HepG2 (cell line): ENCODE results near the gene JAZF1. TPM values are rescaled to one million over a fixed set of nuclear protein-coding genes. Genes with fewer than 3 reads are reported as not detected.
A peak's percentile ranks its signal among the peaks of the same experiment; 100 is the strongest.

Experiments used
- ATAC-seq: fragments of 200-7000 bp; cut with Tn5 transposase; 3 replicates; pipeline ENCODE4 v1.9.1; 2020; ENCODE audit warnings: mild to moderate bottlenecking, moderate library complexity
- BruUV-seq: library from RNA; stranded (reverse); fragments of 400-500 nt; replicated peaks from 2 replicates; lab custom pipeline; 2021; lab: Mats Ljungman, UMichigan
- CTCF ChIA-PET: fragments of 300-600 bp; formaldehyde crosslinking; extraction: SDS; loops from one replicate; lab custom pipeline; 2021; ENCODE audit warnings: low total read pairs, inconsistent platforms, low intra/inter-chr PET ratio; lab: Yijun Ruan, JAX
- POLR2A ChIA-PET: fragments of 350-600 bp; sonication (Branson Sonifier 250); formaldehyde crosslinking; loops from one replicate; lab custom pipeline; 2020; ENCODE audit warnings: antibody characterized with exemption, inconsistent platforms; lab: Yijun Ruan, JAX
- DNase-seq: peaks from one replicate; pipeline ENCODE4 v3.0.0-alpha.2; 2015; ENCODE audit warnings: low spot score
- FAIRE-seq: peaks from 3 replicates; lab custom pipeline; 2011; peaks lifted over from hg19 to GRCh38; lab: Jason Lieb, UNC
- H2AFZ ChIP-seq: one replicate; pipeline ENCODE4 v1.6.1; 2011; ENCODE audit warnings: low read length, inconsistent platforms
- H3K27ac ChIP-seq: fragments of 300-600 bp; 3 replicates; pipeline ENCODE4 v1.8.0; 2011; ENCODE audit warnings: mixed run types, mild to moderate bottlenecking, mixed read lengths, low read length, inconsistent platforms; ENCODE audit not compliant: insufficient read depth; ENCODE audit errors: extremely low read length
- H3K27me3 ChIP-seq, 2 experiments: fragments of 200-600 bp in 1 of 2; 2 replicates in 1 of 2; 3 replicates in 1 of 2; pipeline versions ENCODE4 v1.6.0 to v1.8.0; 2011; ENCODE audit warnings: low read length in 2 of 2, mild to moderate bottlenecking in 2 of 2, moderate library complexity in 2 of 2, inconsistent platforms in 1 of 2; ENCODE audit not compliant: insufficient read depth in 2 of 2, control insufficient read depth in 1 of 2
- H3K36me3 ChIP-seq, 2 experiments: fragments of 200-600 bp in 1 of 2; replicated peaks in 1 of 2; 2 replicates in 1 of 2; 3 replicates in 1 of 2; pipeline versions ENCODE4 v1.5.1 to v1.8.0; 2011; ENCODE audit warnings: low read length in 2 of 2, inconsistent platforms in 1 of 2; ENCODE audit not compliant: insufficient read depth in 2 of 2, control insufficient read depth in 1 of 2
- H3K4me1 ChIP-seq: 2 replicates; pipeline ENCODE4 v1.5.1; 2012; ENCODE audit warnings: low read length, inconsistent platforms; ENCODE audit not compliant: insufficient read depth
- H3K4me2 ChIP-seq: 2 replicates; pipeline ENCODE4 v1.6.0; 2011; ENCODE audit warnings: low read depth, low read length, inconsistent platforms
- H3K4me3 ChIP-seq, 3 experiments: fragments of 200-600 bp in 1 of 3; sonication (generic), shearing (Covaris generic) in 1 of 3; replicated peaks in 1 of 3; 2 replicates each; pipeline ENCODE4 v1.5.1; 2011 to 2016; ENCODE audit warnings: low read length in 3 of 3, inconsistent platforms in 2 of 3, low read depth in 2 of 3, mild to moderate bottlenecking in 2 of 3, control low read depth in 1 of 3, mixed read lengths in 1 of 3; ENCODE audit not compliant: insufficient read depth in 1 of 3
- H3K79me2 ChIP-seq: one replicate; pipeline ENCODE4 v1.6.1; 2011; ENCODE audit warnings: low read length, inconsistent platforms; ENCODE audit not compliant: insufficient read depth
- H3K9ac ChIP-seq: 2 replicates; pipeline ENCODE4 v1.6.0; 2011; ENCODE audit warnings: mild to moderate bottlenecking, low read depth, low read length, inconsistent platforms; ENCODE audit not compliant: insufficient read depth
- H3K9me3 ChIP-seq: 2 replicates; pipeline ENCODE4 v1.5.1; 2012; ENCODE audit warnings: mild to moderate bottlenecking, low read length
- H4K20me1 ChIP-seq: 2 replicates; pipeline ENCODE4 v1.6.0; 2011; ENCODE audit warnings: inconsistent platforms, mild to moderate bottlenecking, low read length, moderate library complexity; ENCODE audit not compliant: insufficient read depth
- ARID3A ChIP-seq: IDR thresholded peaks from 2 replicates; pipeline ENCODE4 v1.6.1; 2012; ENCODE audit warnings: low read depth, low read length, improper control_type of control experiment
- FOSL2 ChIP-seq: sonication (generic); formaldehyde crosslinking; IDR thresholded peaks from 2 replicates; pipeline ENCODE4 v1.4.0; 2020; ENCODE audit warnings: missing genetic modification reagents
- IKZF4 ChIP-seq: sonication (generic); formaldehyde crosslinking; IDR thresholded peaks from 2 replicates; pipeline ENCODE4 v1.5.1; 2020; ENCODE audit warnings: borderline replicate concordance, mild to moderate bottlenecking, low read depth, missing genetic modification reagents; ENCODE audit errors: not compliant biosample characterization
- MAFF ChIP-seq: IDR thresholded peaks from 2 replicates; pipeline ENCODE4 v1.6.1; 2011; ENCODE audit warnings: low read depth, low read length, improper control_type of control experiment
- MAFK ChIP-seq, 2 experiments: IDR thresholded peaks in 1 of 2; conservative IDR thresholded peaks in 1 of 2; 2 replicates each; pipeline ENCODE4 v1.6.1; 2011; ENCODE audit warnings: improper control_type of control experiment in 2 of 2, low read length in 2 of 2
- PHF21A ChIP-seq: sonication (generic); formaldehyde crosslinking; IDR thresholded peaks from 2 replicates; pipeline ENCODE4 v1.5.0; 2020; ENCODE audit warnings: mild to moderate bottlenecking, missing genetic modification reagents
- SMC3 ChIP-seq: IDR thresholded peaks from 2 replicates; pipeline ENCODE4 v1.6.1; 2011; ENCODE audit warnings: low read length, improper control_type of control experiment
- STAG1 ChIP-seq: sonication (generic); formaldehyde crosslinking; IDR thresholded peaks from 2 replicates; pipeline ENCODE4 v1.4.0; 2020; ENCODE audit warnings: missing genetic modification reagents
- SUZ12 ChIP-seq: fragments of 150-350 bp; IDR thresholded peaks from 2 replicates; pipeline ENCODE4 v1.6.1; 2014; ENCODE audit warnings: low read depth, low read length
- YY1 ChIP-seq: IDR thresholded peaks from 2 replicates; pipeline ENCODE4 v1.6.1; 2011; ENCODE audit warnings: low read length, low read depth, moderate library complexity, mild to moderate bottlenecking; ENCODE audit not compliant: insufficient read depth, insufficient replicate concordance
- ZNF770 ChIP-seq: sonication (generic); formaldehyde crosslinking; IDR thresholded peaks from 2 replicates; pipeline ENCODE4 v1.5.0; 2020; ENCODE audit warnings: mild to moderate bottlenecking, missing genetic modification reagents
- WGBS: methylation state at CpG from one replicate; pipeline ENCODE4 v1.1.6; 2017; ENCODE audit warnings: low lambda C conversion rate; 5-methylcytosine and 5-hydroxymethylcytosine counted together
- in situ Hi-C: cut with HindIII; loops from 2 replicates; pipeline ENCODE4 v1.10.0; 2017; ENCODE audit warnings: low pct_unique_long_range_greater_than_20kb; ENCODE audit not compliant: extremely low pct_ligation_motif_present
- intact Hi-C: fragments of 100-400 bp; cut with micrococcal nuclease; formaldehyde crosslinking; loops from one replicate; pipeline ENCODE4 v1.10.0; 2022; ENCODE audit not compliant: unreplicated experiment
- polyA plus RNA-seq, 8 experiments: library from polyadenylated mRNA; depleted of rRNA in 3 of 8; stranded (reverse) in 7 of 8; unstranded in 1 of 8; fragments of >200 nt; fragmentation: Illumina TruSeq in 4 of 8; extraction: Trizol in 4 of 8; gene quantifications; 2 replicates each; pipeline versions ENCODE4 v1.2.1 to v1.2.3, GENCODE V29; 2011 to 2016; ENCODE audit warnings: low read depth in 4 of 8, missing spikeins in 1 of 8, mixed read lengths in 1 of 8; ENCODE audit not compliant: insufficient read depth in 1 of 8
- total RNA-seq, 5 experiments: library from RNA; depleted of rRNA; stranded (reverse); fragments of >200 nt; fragmentation: Illumina TruSeq; extraction: Trizol; gene quantifications; 2 replicates each; pipeline ENCODE4 v1.2.3, GENCODE V29; 2016; ENCODE audit warnings: low read depth in 1 of 5
- TF ChIP-seq, protein P1 (sequence below): sonication (generic); formaldehyde crosslinking; IDR thresholded peaks from 2 replicates; pipeline ENCODE4 v1.5.0; 2020; ENCODE audit warnings: mild to moderate bottlenecking, missing genetic modification reagents, moderate library complexity

Gene JAZF1
- total and polyA plus RNA-seq, 2 of the 13 experiments (the other 11 are each of a cell fraction or from before 2014, with no cell fraction given), result not detected

DNA sequence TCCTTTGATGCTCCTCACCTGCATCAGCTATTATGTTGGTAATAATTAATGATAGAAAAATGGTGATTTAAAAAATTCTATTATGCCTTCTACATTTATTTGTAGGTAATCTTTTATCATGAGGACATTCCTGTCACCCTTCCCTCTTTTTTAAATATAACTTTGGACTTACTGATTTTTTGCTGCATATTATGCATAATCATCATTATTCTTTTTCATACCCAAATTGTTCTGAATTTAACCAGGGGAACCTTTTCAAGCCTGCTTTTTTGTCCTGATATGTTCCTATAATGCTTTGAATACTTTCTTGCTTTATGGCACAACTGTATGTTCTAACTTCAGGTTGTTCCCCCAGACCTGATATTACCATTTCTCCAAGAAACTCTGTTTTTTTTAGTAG, 392.2 kb downstream of the JAZF1 start:
- no peak overlapping the region for H3K27ac ChIP-seq
- no peak for ATAC-seq
- no peaks in the 10 kb centered on the region for H3K27me3 ChIP-seq
- no peaks in the 10 kb centered on the region for H3K79me2 ChIP-seq
- CTCF ChIA-PET, result no interaction called here
- TF ChIP-seq MAFK (conservative IDR thresholded peaks at IDR 0.05 in 1 of 2, IDR thresholded peaks at IDR 0.05 in 1 of 2; ENCODE audit: low read length in 2 of 2), result peak; percentile 65 to 79
- peak; percentile 73 for TF ChIP-seq MAFF
- no peak for TF ChIP-seq SUZ12
- FAIRE-seq, result peak; percentile 4
- no peak overlapping the region for H3K4me2 ChIP-seq
- BruUV-seq, result no TSS peak
- intact Hi-C loops, result no loop called here
- no peak overlapping the region for H3K9ac ChIP-seq
- no peak overlapping the region for H3K4me3 ChIP-seq
- H3K9me3 ChIP-seq, result no peaks in the 10 kb centered on the region
- in situ Hi-C loops, result no loop called here
- DNase-seq, result no peak
- 0 out of 2 replicates have a peak, but pooled peaks cover 11% of the 10 kb centered on the region for H3K4me1 ChIP-seq
- POLR2A ChIA-PET, result no interaction called here
- peaks cover 8 to 45% of the 10 kb centered on the region in 2 experiments for H3K36me3 ChIP-seq
- no peak overlapping the region for H2AFZ ChIP-seq
- no peaks in the 10 kb centered on the region for H4K20me1 ChIP-seq

DNA sequence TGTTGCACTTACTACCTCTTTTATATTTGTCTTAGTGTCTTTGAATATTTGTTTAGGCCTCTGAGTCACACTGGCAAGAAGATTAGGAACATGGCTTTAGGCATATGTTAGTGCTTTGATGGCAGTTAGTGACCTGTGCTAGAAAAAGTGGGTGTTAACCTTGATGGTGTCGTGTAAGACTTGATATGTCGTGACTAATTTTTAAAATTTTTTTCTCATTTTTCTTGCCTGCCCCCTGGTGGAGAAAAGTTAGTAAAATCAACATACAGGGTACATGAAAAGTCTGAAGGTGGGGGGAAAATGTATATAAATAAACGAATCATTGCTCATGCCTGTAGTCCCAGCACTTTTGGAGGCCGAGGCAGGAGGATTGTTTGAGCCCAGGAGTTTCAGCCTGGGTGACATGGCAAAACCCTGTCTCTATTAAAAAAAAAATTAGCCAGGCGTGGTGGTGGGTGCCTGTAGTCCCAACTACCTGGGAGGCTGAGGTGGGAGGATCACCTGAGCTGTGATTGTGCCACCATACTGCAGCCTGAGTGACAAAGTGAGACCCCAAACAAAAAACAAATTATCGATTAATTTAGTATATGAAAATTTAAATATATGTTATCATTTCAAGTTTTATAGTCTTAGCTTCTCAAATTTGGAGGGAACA, 396.1 kb downstream of the JAZF1 start:
- FAIRE-seq (peak; percentile 65), DNase-seq (peak; percentile 81), ATAC-seq (peak; percentile 82)
- Histone ChIP-seq H3K4me3 (no peak overlapping the region), H3K27me3 (no peaks in the 10 kb centered on the region), H4K20me1 (no peaks in the 10 kb centered on the region), H3K9ac (no peak overlapping the region), H3K4me1 (0 out of 2 replicates have a peak, but pooled peaks cover 13% of the 10 kb centered on the region), H3K4me2 (no peak overlapping the region), H3K9me3 (no peaks in the 10 kb centered on the region), H3K36me3 (peaks cover 5 to 31% of the 10 kb centered on the region in 2 experiments), H3K27ac (no peak overlapping the region), H2AFZ (no peak overlapping the region), H3K79me2 (no peaks in the 10 kb centered on the region)
- intact Hi-C loops (loop anchor here (1.0 kb wide), 1 partner anchor 39 kb away; no protein-coding TSS in a partner anchor), in situ Hi-C loops (no loop called here)
- CTCF ChIA-PET, result interaction anchor here (1.2 to 1.3 kb wide), 2 partner anchors 95 to 122 kb away, joined by 3 to 4 read pairs; partner anchors contain the start of gene HIBADH
- POLR2A ChIA-PET, result no interaction called here
- WGBS, result 47% methylated on average over 6 of the region's 6 CpGs
- BruUV-seq, result no TSS peak
- peak; percentile 24 for TF ChIP-seq STAG1 (CRISPR knock-in tag)
- no peak for TF ChIP-seq YY1
- TF ChIP-seq, protein P1, sequence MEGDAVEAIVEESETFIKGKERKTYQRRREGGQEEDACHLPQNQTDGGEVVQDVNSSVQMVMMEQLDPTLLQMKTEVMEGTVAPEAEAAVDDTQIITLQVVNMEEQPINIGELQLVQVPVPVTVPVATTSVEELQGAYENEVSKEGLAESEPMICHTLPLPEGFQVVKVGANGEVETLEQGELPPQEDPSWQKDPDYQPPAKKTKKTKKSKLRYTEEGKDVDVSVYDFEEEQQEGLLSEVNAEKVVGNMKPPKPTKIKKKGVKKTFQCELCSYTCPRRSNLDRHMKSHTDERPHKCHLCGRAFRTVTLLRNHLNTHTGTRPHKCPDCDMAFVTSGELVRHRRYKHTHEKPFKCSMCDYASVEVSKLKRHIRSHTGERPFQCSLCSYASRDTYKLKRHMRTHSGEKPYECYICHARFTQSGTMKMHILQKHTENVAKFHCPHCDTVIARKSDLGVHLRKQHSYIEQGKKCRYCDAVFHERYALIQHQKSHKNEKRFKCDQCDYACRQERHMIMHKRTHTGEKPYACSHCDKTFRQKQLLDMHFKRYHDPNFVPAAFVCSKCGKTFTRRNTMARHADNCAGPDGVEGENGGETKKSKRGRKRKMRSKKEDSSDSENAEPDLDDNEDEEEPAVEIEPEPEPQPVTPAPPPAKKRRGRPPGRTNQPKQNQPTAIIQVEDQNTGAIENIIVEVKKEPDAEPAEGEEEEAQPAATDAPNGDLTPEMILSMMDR (CRISPR knock-in tag), result peak; percentile 48
- TF ChIP-seq IKZF4 (CRISPR knock-in tag), result no peak
- TF ChIP-seq SMC3, result 0 out of 2 replicates have a peak, but pooled peaks have one; percentile 28
- peak; percentile 69 for TF ChIP-seq FOSL2 (CRISPR knock-in tag)
- TF ChIP-seq PHF21A (CRISPR knock-in tag), result no peak
- 0 out of 2 replicates have a peak, but pooled peaks have one; percentile 32 for TF ChIP-seq ZNF770
- peak; percentile 53; the same call in 1 of the 2 replicates for TF ChIP-seq ARID3A
